ENCODE data around the gene CRYBA2. TPM values are rescaled to one million over a fixed set of nuclear protein-coding genes. Genes with fewer than 3 reads are reported as not detected.

Gene CRYBA2
- total and polyA plus RNA-seq, 12 donors, result 0.39 to 26.6 (median 3.9) TPM; not detected in 4

- no peaks in the 10 kb centered on the region for H3K36me3 ChIP-seq (replicated peaks in 1 of 2)
- H3K27me3 ChIP-seq, result peaks cover 9% of the 10 kb centered on the region
- no peak overlapping the region for H3K4me3 ChIP-seq
- no peak for DNase-seq
- intact Hi-C loops (cut with DNase I), result no loop called here
- 54 to 63% (median 58%) methylated on average over 6 to 7 of the region's 7 CpGs for WGBS, 4 donors
- H3K27ac ChIP-seq, result no peak overlapping the region
- no peak for TF ChIP-seq POLR2A (IDR thresholded peaks at IDR 0.05)
- no peak for TF ChIP-seq CTCF (IDR thresholded peaks at IDR 0.05)
- H3K9me3 ChIP-seq (replicated peaks in 1 of 3), result no peaks in the 10 kb centered on the region
- H3K4me1 ChIP-seq (replicated peaks in 1 of 2), result no peaks in the 10 kb centered on the region
Observed at GRCh38 chr2:219026946-219027345, 33.7 kb upstream of the CRYBA2 start.

- Histone ChIP-seq H3K9me3 (replicated peaks in 1 of 3) (no peaks in the 10 kb centered on the region), H3K27ac (no peak overlapping the region), H3K27me3 (peaks cover 9% of the 10 kb centered on the region), H3K4me1 (replicated peaks in 1 of 2) (no peaks in the 10 kb centered on the region), H3K4me3 (no peak overlapping the region), H3K36me3 (replicated peaks in 1 of 2) (no peaks in the 10 kb centered on the region)
- intact Hi-C loops (cut with DNase I), result no loop called here
- TF ChIP-seq POLR2A (IDR thresholded peaks at IDR 0.05), result no peak
- TF ChIP-seq CTCF (IDR thresholded peaks at IDR 0.05), result no peak
- no peak for DNase-seq
- WGBS, 4 donors, result 84 to 91% (median 88%) methylated on average over 11 to 18 of the region's 18 CpGs
Observed at GRCh38 chr2:219025637-219026585, 32.7 kb upstream of the CRYBA2 start.

GRCh38 chr2:219024059-219024458 is 30.8 kb upstream of the CRYBA2 start:
- intact Hi-C loops (cut with DNase I), result no loop called here
- H3K27ac ChIP-seq, result no peak overlapping the region
- H3K4me1 ChIP-seq (replicated peaks in 1 of 2), result no peaks in the 10 kb centered on the region
- H3K4me3 ChIP-seq, result no peak overlapping the region
- no peaks in the 10 kb centered on the region for H3K36me3 ChIP-seq (replicated peaks in 1 of 2)
- H3K27me3 ChIP-seq, result no peaks in the 10 kb centered on the region
- H3K9me3 ChIP-seq (replicated peaks in 1 of 3), result no peaks in the 10 kb centered on the region
- 70 to 80% (median 74%) methylated on average over 4 to 11 of the region's 11 CpGs for WGBS, 4 donors
- no peak for DNase-seq
- TF ChIP-seq CTCF (IDR thresholded peaks at IDR 0.05), result no peak
- TF ChIP-seq POLR2A (IDR thresholded peaks at IDR 0.05), result no peak

GRCh38 chr2:219023045-219023605 is 29.9 kb upstream of the CRYBA2 start:
- no peak overlapping the region for H3K27ac ChIP-seq
- TF ChIP-seq CTCF (IDR thresholded peaks at IDR 0.05) (no peak), POLR2A (IDR thresholded peaks at IDR 0.05) (no peak)
- H3K4me3 ChIP-seq, result no peak overlapping the region
- intact Hi-C loops (cut with DNase I), result no loop called here
- no peaks in the 10 kb centered on the region for H3K4me1 ChIP-seq (replicated peaks in 1 of 2)
- WGBS, 4 donors, result 80 to 85% (median 82%) methylated on average over 11 to 12 of the region's 12 CpGs
- H3K36me3 ChIP-seq (replicated peaks in 1 of 2), result no peaks in the 10 kb centered on the region
- no peaks in the 10 kb centered on the region for H3K27me3 ChIP-seq
- DNase-seq, result no peak
- H3K9me3 ChIP-seq (replicated peaks in 1 of 3), result no peaks in the 10 kb centered on the region

All from adrenal gland (tissue), 12 donors.